GM23338 (cell line): ENCODE results near the gene SMTNL1. TPM values are rescaled to one million over a fixed set of nuclear protein-coding genes. Genes with fewer than 3 reads are reported as not detected.

ENCODE experiments used
- ATAC-seq: fragments of 200-7000 bp; cut with Tn5 transposase; 3 replicates; pipeline ENCODE4 v1.9.1; 2020
- DNase-seq: peaks from one replicate; pipeline ENCODE4 v3.0.0-alpha.2; 2015; ENCODE audit warnings: low spot score
- H2AFZ ChIP-seq: fragments of 200-600 bp; sonication (generic); 2 replicates; pipeline ENCODE4 v1.8.0; 2016; ENCODE audit warnings: antibody characterized with exemption, mild to moderate bottlenecking, moderate library complexity
- H3F3A ChIP-seq: fragments of 200-600 bp; sonication (generic); replicated peaks from 2 replicates; pipeline ENCODE4 v1.8.0; 2017; ENCODE audit warnings: antibody characterized with exemption, mixed run types, low read depth
- H3K27ac ChIP-seq: fragments of 200-600 bp; sonication (generic); 2 replicates; pipeline ENCODE4 v1.6.1; 2016; ENCODE audit warnings: low read depth
- H3K27me3 ChIP-seq: fragments of 200-600 bp; sonication (generic); 2 replicates; pipeline ENCODE4 v1.8.0; 2016; ENCODE audit warnings: mild to moderate bottlenecking, mixed run types, moderate library complexity; ENCODE audit not compliant: insufficient read depth
- H3K36me3 ChIP-seq: fragments of 200-600 bp; sonication (generic); 2 replicates; pipeline ENCODE4 v1.8.0; 2016; ENCODE audit warnings: mild to moderate bottlenecking; ENCODE audit not compliant: insufficient read depth
- H3K4me1 ChIP-seq: fragments of 200-600 bp; sonication (generic); 2 replicates; pipeline ENCODE4 v1.8.0; 2016; ENCODE audit warnings: mild to moderate bottlenecking, moderate library complexity; ENCODE audit not compliant: insufficient read depth
- H3K4me2 ChIP-seq: fragments of 200-600 bp; sonication (generic); 2 replicates; pipeline ENCODE4 v1.7.1; 2017; ENCODE audit warnings: mixed run types
- H3K4me3 ChIP-seq: fragments of 200-600 bp; sonication (generic); 2 replicates; pipeline ENCODE4 v1.6.1; 2016; ENCODE audit warnings: mixed run types
- H3K79me2 ChIP-seq: fragments of 200-600 bp; sonication (generic); replicated peaks from 2 replicates; pipeline ENCODE4 v1.8.0; 2017; ENCODE audit warnings: mild to moderate bottlenecking; ENCODE audit not compliant: insufficient read depth
- H3K9me2 ChIP-seq: fragments of 200-600 bp; sonication (generic); 2 replicates; pipeline ENCODE4 v1.8.0; 2017; ENCODE audit not compliant: insufficient read depth
- H4K20me1 ChIP-seq: fragments of 200-600 bp; sonication (generic); replicated peaks from 2 replicates; pipeline ENCODE4 v1.8.0; 2017; ENCODE audit warnings: mild to moderate bottlenecking; ENCODE audit not compliant: insufficient read depth
- H3K27ac Mint-ChIP-seq: 2 replicates; pipeline ENCODE4 v1.8.0; 2020; ENCODE audit warnings: inconsistent platforms, mild to moderate bottlenecking, moderate library complexity, mixed read lengths
- H3K27me3 Mint-ChIP-seq: 3 replicates; pipeline ENCODE4 v1.8.0; 2022; ENCODE audit warnings: low read depth, mild to moderate bottlenecking, moderate library complexity, mixed read lengths, inconsistent platforms; ENCODE audit not compliant: insufficient read depth, poor library complexity
- H3K36me3 Mint-ChIP-seq: 3 replicates; pipeline ENCODE4 v1.8.0; 2021; ENCODE audit warnings: low read depth, mild to moderate bottlenecking, inconsistent platforms, moderate library complexity, mixed read lengths
- H3K4me1 Mint-ChIP-seq: 3 replicates; pipeline ENCODE4 v1.8.0; 2020; ENCODE audit warnings: mild to moderate bottlenecking, inconsistent platforms, mixed read lengths
- H3K4me3 Mint-ChIP-seq: 3 replicates; pipeline ENCODE4 v1.8.0; 2021; ENCODE audit warnings: moderate library complexity, mild to moderate bottlenecking, inconsistent platforms, mixed read lengths
- H3K9me3 Mint-ChIP-seq: 3 replicates; pipeline ENCODE4 v1.8.0; 2020; ENCODE audit warnings: moderate library complexity, mild to moderate bottlenecking, inconsistent platforms, mixed read lengths
- CTCF ChIP-seq, 2 experiments: fragments of 200-600 bp in 1 of 2; sonication (generic) in 1 of 2; conservative IDR thresholded peaks; 2 replicates each; pipeline versions ENCODE4 v1.5.1 to v1.6.1; 2016 to 2017; ENCODE audit warnings: antibody characterized with exemption in 2 of 2, low read depth in 2 of 2, mild to moderate bottlenecking in 2 of 2, moderate library complexity in 1 of 2
- EZH2phosphoT487 ChIP-seq: fragments of 200-600 bp; sonication (generic); IDR thresholded peaks from one replicate; pipeline ENCODE4 v1.8.1; 2018; ENCODE audit warnings: antibody characterized with exemption; ENCODE audit not compliant: unreplicated experiment
- JUNB ChIP-seq: IDR thresholded peaks from one replicate; pipeline ENCODE4 v1.6.1; 2016; ENCODE audit warnings: antibody characterized with exemption; ENCODE audit not compliant: unreplicated experiment
- POLR2AphosphoS5 ChIP-seq: IDR thresholded peaks from 2 replicates; pipeline ENCODE4 v1.6.1; 2016; ENCODE audit warnings: antibody characterized with exemption, low read depth
- REST ChIP-seq: IDR thresholded peaks from one replicate; pipeline ENCODE4 v1.6.1; 2018; ENCODE audit warnings: antibody characterized with exemption; ENCODE audit not compliant: unreplicated experiment
- ZNF331 ChIP-seq: fragments of 250-450 bp; sonication (Bioruptor Pico); IDR thresholded peaks from 2 replicates; pipeline ENCODE4 v1.5.0; 2020; ENCODE audit warnings: low read depth, mild to moderate bottlenecking, moderate library complexity
- ZNF462 ChIP-seq: fragments of 250-450 bp; sonication (Bioruptor Pico); IDR thresholded peaks from 2 replicates; pipeline ENCODE4 v1.5.0; 2020; ENCODE audit warnings: mild to moderate bottlenecking, moderate library complexity
- polyA plus RNA-seq: library from polyadenylated mRNA; unstranded; fragments of >200 nt; fragmentation: Nextera tagmentation; extraction: Ambion mirVana; gene quantifications from 2 replicates; pipeline ENCODE4 v1.2.1, GENCODE V29; 2016
- total RNA-seq: library from RNA; depleted of rRNA; stranded (reverse); fragments of >200 nt; shearing (Covaris generic); gene quantifications from 2 replicates; pipeline ENCODE4 v1.2.3, GENCODE V29; 2014

The SMTNL1 gene
- total and polyA plus RNA-seq, 2 experiments from 2014 or later: 0.31 to 0.70 TPM

- TF ChIP-seq JUNB: no peak
Measured at GRCh38 chr11:57536947-57537619, at the start of gene SMTNL1 (continued).

DNA sequence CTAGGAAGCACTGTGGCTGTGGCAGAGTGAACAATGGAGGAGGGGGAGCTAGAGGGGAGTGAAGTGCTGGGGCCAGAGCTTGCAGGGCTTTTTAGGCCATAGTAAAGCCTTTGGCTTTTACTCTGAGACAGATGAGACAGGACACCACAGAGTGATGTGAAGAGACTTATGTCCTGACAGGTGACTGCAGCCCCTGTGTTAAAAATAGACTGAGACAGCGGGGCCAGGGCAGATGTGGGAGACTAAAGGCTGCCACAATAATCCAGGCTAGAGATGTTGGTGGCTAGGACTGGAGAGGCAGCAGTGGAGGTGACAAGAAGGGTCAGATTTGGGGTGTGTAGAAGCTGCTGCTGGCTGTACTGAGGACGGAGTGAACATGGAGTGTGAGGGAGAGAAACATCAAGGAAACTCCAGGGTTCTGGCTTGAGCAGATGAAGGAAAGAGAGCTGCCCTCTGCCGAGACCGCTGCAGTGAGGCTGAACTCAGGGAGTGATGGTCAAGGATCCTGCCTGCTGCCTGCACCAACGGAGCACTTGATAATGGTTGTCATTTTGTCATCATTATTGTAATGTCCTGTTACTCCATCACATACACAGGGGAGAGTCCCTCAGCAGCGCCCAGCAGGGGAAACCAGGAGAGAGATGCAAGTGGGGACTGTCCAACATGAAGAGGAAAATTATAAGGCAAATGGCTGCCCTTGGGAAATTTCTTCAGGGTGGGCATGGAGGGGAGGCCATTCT, 49.3 kb upstream of the SMTNL1 start:
- no peak overlapping the region for H3K4me3 Mint-ChIP-seq
- no peak overlapping the region for H3K4me2 ChIP-seq
- no peak for ATAC-seq
- no peaks in the 10 kb centered on the region for H3K9me2 ChIP-seq
- H3K4me3 ChIP-seq: no peak overlapping the region
- H3K27me3 ChIP-seq: no peaks in the 10 kb centered on the region
- H3K9me3 Mint-ChIP-seq: no peaks in the 10 kb centered on the region
- H4K20me1 ChIP-seq: no peaks in the 10 kb centered on the region
- peaks cover 19% of the 10 kb centered on the region for H3K4me1 Mint-ChIP-seq
- TF ChIP-seq EZH2phosphoT487 (no peak), REST (no peak), POLR2AphosphoS5 (no peak), CTCF (conservative IDR thresholded peaks at IDR 0.05; ENCODE audit: low read depth in 2 of 2) (no peak), JUNB (no peak), ZNF331 (CRISPR knock-in tag) (no peak), ZNF462 (CRISPR knock-in tag) (no peak)
- peaks cover 12% of the 10 kb centered on the region; the same call in 1 of the 2 replicates for H3F3A ChIP-seq
- no peak overlapping the region for H2AFZ ChIP-seq
- H3K27me3 Mint-ChIP-seq: peaks cover 4% of the 10 kb centered on the region
- H3K79me2 ChIP-seq: no peaks in the 10 kb centered on the region
- H3K27ac Mint-ChIP-seq: no peak overlapping the region
- H3K36me3 ChIP-seq: peaks cover 5% of the 10 kb centered on the region; the same call in 1 of the 2 replicates
- peaks cover 60% of the 10 kb centered on the region for H3K36me3 Mint-ChIP-seq
- H3K4me1 ChIP-seq: peaks cover 10% of the 10 kb centered on the region; the same call in 1 of the 2 replicates
- DNase-seq: no peak
- no peak overlapping the region for H3K27ac ChIP-seq
